ENCODE measurements around the gene BICDL2.
A peak's percentile ranks its signal among the peaks of the same experiment; 100 is the strongest.

BICDL2 gene

GRCh38 chr16:3046641-3047386 lies 10.1 kb upstream of the BICDL2 start:
- no peak for TF ChIP-seq CTCF (conservative IDR thresholded peaks at IDR 0.05)
- H3K27ac ChIP-seq = no peak overlapping the region

- TF ChIP-seq CTCF (conservative IDR thresholded peaks at IDR 0.05) = no peak
- H3K27ac ChIP-seq = peak within 1 kb of the TSS; percentile 43
Observed at GRCh38 chr16:3045758-3046640, 9.3 kb upstream of the BICDL2 start, which contains the start of gene MMP25. Gene MMP25, plus strand, starts transcription at chr16:3046561. Its CDS starts 357 bp downstream, at chr16:3046918.

- TF ChIP-seq CTCF (conservative IDR thresholded peaks at IDR 0.05) = no peak
Observed at GRCh38 chr16:3044708-3045107, 8.0 kb upstream of the BICDL2 start.

GRCh38 chr16:3042376-3042775 lies 5.6 kb upstream of the BICDL2 start:
- TF ChIP-seq CTCF (conservative IDR thresholded peaks at IDR 0.05) = no peak
- H3K27ac ChIP-seq = no peak overlapping the region

More at GRCh38 chr16:3044708-3045107, 8.0 kb upstream of the BICDL2 start:
- peak overlapping the region; percentile 43; the same call in 1 of the 2 replicates for H3K27ac ChIP-seq

GRCh38 chr16:3038896-3039295 lies 2.2 kb upstream of the BICDL2 start:
- no peak for TF ChIP-seq CTCF (conservative IDR thresholded peaks at IDR 0.05)
- H3K27ac ChIP-seq = no peak overlapping the region

- no peak overlapping the region for H3K27ac ChIP-seq
- no peak for TF ChIP-seq CTCF (conservative IDR thresholded peaks at IDR 0.05)
Observed at GRCh38 chr16:3038256-3038655, 1.5 kb upstream of the BICDL2 start.
